NCI-H2171 (cell line): ENCODE measurements around the gene ENAH.

Source experiments
- DNase-seq: peaks from one replicate; lab custom pipeline; 2025; lab: John Stamatoyannopoulos, UW

Gene ENAH

GRCh38 chr1:225603538-225604354, 49.2 kb downstream of the ENAH start:
- no peak for DNase-seq

DNA sequence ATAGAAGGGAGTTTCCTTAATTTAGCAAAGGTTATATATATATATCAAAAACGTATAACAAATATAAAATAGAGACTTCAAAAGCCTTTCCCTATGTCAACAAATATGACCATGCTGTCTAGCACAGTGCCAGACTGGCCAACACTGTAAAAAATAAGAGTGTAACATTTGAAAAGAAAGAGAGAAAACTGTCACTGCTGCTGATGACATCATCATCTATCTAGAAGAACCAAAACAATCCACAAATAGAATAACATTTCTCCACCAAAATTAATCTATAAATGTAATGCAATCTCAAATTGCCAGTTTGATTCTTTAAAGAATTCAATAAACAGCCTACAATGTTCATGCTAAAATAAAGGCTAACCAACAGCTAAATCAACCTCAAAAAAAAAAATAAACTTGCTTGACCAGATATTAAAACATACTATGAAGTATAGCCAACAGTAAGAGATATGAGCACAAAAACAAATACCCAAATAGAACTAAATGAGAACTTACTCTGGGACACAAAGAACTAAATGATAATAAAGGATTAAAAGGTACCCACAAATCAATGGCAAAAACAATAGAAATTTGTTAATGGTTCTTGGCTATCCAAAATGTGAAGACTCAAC, 50.2 kb downstream of the ENAH start:
- no peak for DNase-seq

DNA sequence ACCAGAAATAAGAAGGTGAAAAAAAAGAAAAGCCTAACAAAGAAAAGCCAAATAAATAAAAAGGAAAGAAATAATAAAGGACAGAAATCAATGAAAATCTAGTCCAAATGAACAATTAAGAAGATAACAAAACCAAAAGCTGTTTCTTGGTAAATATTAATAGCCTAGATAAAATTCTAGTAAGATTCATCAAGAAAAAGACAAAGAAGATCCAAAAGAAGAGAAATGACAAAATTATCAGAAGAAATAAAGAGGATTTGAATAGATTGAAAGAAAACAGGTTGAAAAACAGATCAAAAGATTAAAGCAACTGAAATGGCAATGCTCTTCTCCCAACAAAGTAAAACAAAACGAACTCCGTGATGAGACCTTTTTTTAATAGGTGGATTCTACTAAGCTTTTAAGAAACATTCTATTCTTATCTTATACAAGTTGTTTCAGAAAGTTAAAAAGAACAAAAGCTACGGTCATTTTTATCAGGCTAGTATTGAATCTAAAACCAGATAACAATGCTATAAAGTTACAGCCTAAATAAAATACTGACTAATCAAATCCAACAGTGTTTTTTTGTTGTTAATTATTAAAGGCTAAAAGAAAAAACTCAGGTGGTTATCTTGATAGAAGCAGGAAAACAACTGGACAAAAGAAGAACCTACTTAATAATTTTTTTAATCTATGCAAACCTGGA, 50.9 kb downstream of the ENAH start:
- DNase-seq = no peak

DNA sequence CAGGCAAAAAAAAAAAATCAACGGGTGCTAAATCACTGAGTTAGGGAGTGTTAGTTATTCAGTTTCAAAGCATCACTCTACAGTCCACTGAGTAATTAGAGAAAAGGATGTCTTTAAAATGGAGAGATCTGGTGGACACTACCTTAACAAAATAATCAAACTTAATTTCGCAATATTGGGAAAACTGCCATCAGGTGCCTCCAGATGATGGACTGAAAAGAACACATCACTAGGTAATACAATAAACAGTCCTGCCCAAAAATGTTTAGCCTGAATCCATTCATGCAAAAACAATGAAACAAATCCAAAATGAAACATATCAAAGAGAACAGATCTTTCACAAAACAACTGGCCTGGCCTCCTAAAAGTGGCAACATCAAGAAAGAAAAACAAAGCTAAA, 54.1 kb downstream of the ENAH start:
- no peak for DNase-seq

- DNase-seq = no peak
These were observed 54.9 kb downstream of the ENAH start for GRCh38 chr1:225597926-225598575.

DNA sequence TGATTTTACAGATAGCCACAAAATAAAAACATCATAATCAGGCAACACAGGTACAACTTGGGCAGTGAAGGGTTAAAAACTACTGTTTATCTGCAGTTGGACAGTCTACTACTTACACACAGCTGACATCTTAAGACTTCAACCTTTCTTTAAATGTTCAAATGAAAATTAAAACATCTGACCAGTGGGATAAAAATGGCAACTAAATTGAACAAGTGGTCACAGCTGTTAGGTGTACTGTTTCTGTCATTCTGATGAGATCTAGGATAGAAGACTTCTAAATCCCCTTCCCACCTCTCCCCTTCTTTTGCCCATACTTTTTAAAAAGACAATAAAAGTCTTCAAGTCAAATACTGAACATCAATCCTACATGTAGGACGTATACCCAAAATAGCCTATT, 56.2 kb downstream of the ENAH start:
- no peak for DNase-seq

DNA sequence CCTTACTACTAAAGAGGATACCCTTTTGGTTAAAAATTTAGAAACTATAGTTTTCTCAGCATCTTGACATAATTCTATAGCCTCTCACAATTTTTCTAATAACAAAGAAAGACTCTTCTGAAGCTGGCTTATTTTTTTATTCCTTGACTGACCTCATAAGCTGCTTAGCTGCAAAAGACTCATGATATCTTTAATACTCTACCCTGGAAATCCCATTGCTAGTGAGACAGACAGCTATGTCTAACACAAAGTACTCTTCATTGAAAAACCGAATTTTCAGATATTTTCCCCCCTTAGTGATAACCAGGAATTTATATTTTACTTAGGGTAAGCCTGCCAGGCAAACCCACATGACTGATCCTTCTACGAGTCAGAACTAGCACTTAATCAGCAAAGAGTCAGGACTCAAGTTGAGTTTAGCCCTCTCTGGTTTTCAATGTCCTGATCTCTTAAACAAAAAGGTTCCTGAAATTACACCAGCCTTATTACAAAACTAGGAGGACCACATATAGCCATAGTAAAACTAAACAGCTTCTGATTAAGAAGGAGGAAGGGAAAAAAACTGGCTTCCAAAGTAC, 56.9 kb downstream of the ENAH start:
- DNase-seq = no peak

- no peak for DNase-seq
These were observed 57.5 kb downstream of the ENAH start for GRCh38 chr1:225595452-225595851.

- DNase-seq = no peak
These were observed 59.5 kb downstream of the ENAH start for GRCh38 chr1:225593414-225593813.

GRCh38 chr1:225592362-225593025, 60.4 kb downstream of the ENAH start:
- DNase-seq = no peak

- no peak for DNase-seq
These were observed 65.6 kb downstream of the ENAH start for GRCh38 chr1:225587310-225587709.

DNA sequence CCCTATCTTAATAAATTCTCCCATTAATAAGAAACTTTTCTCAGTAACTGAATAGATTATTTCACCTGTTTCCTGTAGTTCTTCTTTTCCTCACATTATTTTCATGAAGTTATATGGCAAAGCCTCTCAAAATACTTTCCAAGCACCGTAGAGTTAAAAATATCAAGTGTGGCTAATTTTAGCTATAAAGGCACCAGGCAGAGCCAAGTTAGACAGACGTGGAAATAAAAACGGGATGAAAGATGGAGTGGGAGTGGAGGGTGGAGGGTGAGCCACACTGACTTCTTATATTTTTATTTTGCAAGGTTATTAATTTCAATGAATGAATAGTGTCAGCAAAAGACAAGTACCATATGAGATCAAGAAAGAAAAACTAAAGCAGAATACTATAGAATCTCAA, 71.7 kb downstream of the ENAH start:
- no peak for DNase-seq

DNA sequence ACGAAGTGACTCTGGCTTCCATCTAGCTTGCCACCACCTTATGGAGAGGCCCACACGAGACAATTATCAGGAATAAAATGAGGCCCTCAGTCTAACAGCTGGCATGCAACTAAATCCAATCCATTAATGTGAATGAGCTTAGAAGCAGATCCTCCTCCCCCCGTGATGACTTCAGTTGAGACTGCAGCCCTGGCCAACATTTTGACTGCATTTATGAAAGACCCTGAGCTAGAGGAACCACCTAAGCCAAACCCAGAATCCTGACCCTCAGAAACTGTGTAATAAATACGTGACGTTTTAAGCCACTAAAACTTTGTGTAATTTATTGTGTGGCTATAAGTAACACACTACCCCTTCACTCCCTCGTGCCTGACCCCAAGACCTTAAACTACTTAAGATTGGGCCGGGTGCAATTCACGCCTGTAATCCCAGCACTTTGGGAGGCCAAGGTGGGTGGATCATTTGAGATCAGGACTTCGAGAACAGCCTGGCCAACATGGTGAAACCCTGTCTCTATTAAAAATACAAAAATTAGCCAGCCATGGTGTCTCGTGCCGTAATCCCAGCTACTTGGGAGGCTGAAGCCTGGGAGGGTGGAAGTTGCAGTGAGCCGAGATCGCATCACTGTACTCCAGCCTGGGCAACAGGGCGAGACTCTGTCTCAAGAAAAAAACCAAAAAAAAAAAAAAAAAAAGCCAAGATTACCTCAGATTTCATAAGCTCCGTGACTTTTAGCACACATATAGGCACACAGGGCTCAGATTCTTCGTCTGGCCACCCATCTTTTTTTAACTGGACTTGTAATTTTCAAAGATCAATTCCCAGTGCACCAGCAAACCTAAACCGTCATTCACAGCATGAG, 72.5 kb downstream of the ENAH start:
- peak; percentile 46 for DNase-seq

- no peak for DNase-seq
These were observed 74.5 kb downstream of the ENAH start for GRCh38 chr1:225578251-225578977.

GRCh38 chr1:225577241-225577640, 75.7 kb downstream of the ENAH start:
- no peak for DNase-seq

GRCh38 chr1:225573216-225573615, 79.7 kb downstream of the ENAH start:
- DNase-seq = no peak

GRCh38 chr1:225572422-225572821, 80.5 kb downstream of the ENAH start:
- no peak for DNase-seq

DNA sequence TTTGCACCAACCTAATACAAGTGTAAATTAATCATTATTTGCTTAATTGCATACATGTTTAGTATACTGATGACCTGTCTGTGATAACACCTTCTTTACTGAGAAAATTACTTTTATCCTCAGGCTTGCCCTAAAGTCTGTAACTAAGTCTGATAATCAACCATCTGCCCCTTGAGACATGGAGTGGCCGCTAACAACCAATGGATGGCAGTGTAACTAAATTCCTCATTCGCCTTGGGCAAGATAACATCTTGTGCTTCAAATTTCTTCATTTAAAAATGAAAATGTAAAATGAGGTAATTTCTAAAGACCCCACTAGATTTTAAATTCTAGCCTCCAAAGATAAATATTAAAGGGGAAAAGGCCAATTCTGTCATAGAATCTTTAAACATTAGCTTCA, 85.1 kb downstream of the ENAH start:
- no peak for DNase-seq

DNA sequence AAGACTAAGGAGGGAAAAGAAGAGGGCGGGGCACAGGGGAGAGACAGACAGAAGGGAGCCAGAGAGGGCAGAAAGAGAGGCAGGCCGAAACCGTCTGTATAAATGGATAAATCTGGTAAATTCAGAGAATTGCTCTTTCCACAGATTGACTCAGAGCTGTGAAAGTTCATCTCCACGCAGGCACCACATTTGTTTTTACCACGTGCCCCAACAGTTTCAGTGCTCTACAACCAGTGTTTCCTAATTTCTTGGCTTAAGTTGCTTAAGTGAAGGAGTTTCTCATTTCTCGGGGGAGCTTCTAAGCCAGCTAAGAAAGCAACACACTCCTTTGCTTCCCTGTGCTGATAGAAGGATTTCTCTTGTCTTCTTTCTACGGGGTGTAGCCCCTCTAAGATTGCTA, 87.1 kb downstream of the ENAH start:
- no peak for DNase-seq

DNA sequence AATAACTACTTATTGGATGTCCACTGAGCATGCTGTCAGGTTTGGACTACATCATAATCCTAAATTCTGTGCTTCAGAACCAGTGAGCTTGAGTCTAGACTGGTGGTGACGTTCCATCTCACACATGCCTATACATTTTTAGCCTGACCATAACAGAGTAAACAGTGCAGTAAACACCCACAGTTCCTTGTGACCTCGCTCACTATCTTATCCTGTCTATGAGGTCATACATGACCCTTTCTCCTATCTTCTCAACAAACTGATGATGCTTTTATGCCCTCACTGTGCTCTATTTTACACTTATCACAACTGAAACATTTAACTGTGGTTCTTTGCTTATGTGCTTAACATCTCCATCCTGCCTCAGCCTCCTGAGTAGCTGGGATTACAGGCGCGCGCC, 91.2 kb downstream of the ENAH start:
- no peak for DNase-seq
